SK-N-SH treated with all-trans-retinoic acid at 6 μM for 48 hours (cell line): ENCODE data around the gene PIAS1.

Experiments
- ARNTL ChIP-seq: fragments of 450-650 bp; formaldehyde crosslinking; IDR thresholded peaks from 2 replicates; pipeline ENCODE4 v1.5.0; 2020; ENCODE audit warnings: low read depth, mild to moderate bottlenecking, moderate library complexity, borderline replicate concordance
- CREB5 ChIP-seq: fragments of 250-450 bp; sonication (Bioruptor Pico); IDR thresholded peaks from 2 replicates; pipeline ENCODE4 v1.5.1; 2020; ENCODE audit warnings: low read depth, mild to moderate bottlenecking, moderate library complexity
- CSDC2 ChIP-seq: fragments of 250-450 bp; sonication (Bioruptor Pico); IDR thresholded peaks from 2 replicates; pipeline ENCODE4 v1.5.0; 2020; ENCODE audit warnings: mild to moderate bottlenecking, moderate library complexity
- ISL1 ChIP-seq: fragments of 250-450 bp; sonication (Bioruptor Pico); IDR thresholded peaks from 2 replicates; pipeline ENCODE4 v2.1.2; 2022; ENCODE audit warnings: mild to moderate bottlenecking, moderate library complexity
- PATZ1 ChIP-seq: fragments of 250-450 bp; sonication (Bioruptor Pico); IDR thresholded peaks from 2 replicates; pipeline ENCODE4 v1.8.0; 2020; ENCODE audit warnings: mild to moderate bottlenecking, moderate library complexity, borderline replicate concordance
- POU6F1 ChIP-seq: fragments of 250-450 bp; sonication (Bioruptor Pico); IDR thresholded peaks from 2 replicates; pipeline ENCODE4 v1.8.0; 2021; ENCODE audit warnings: low read depth, mild to moderate bottlenecking, moderate library complexity, borderline replicate concordance
- RARB ChIP-seq: fragments of 250-450 bp; sonication (Bioruptor Pico); IDR thresholded peaks from 2 replicates; pipeline ENCODE4 v1.8.0; 2021; ENCODE audit warnings: mild to moderate bottlenecking, moderate library complexity
- TCF4 ChIP-seq: fragments of 250-450 bp; sonication (Bioruptor Pico); IDR thresholded peaks from 2 replicates; pipeline ENCODE4 v1.8.0; 2021; ENCODE audit warnings: mild to moderate bottlenecking, moderate library complexity, borderline replicate concordance
- TSHZ2 ChIP-seq: fragments of 250-450 bp; sonication (Bioruptor Pico); IDR thresholded peaks from 2 replicates; pipeline ENCODE4 v1.5.0; 2020; ENCODE audit warnings: mild to moderate bottlenecking, moderate library complexity
- ZC3H10 ChIP-seq: fragments of 250-450 bp; sonication (Bioruptor Pico); IDR thresholded peaks from 2 replicates; pipeline ENCODE4 v1.5.1; 2021; ENCODE audit warnings: mild to moderate bottlenecking, moderate library complexity
- ZFP3 ChIP-seq: fragments of 250-450 bp; sonication (Bioruptor Pico); IDR thresholded peaks from 2 replicates; pipeline ENCODE4 v1.5.0; 2020; ENCODE audit warnings: mild to moderate bottlenecking, moderate library complexity

- TF ChIP-seq PATZ1 (no peak), ZFP3 (CRISPR knock-in tag) (no peak), POU6F1 (CRISPR knock-in tag) (no peak), ARNTL (CRISPR knock-in tag) (no peak), TSHZ2 (no peak), RARB (no peak), CREB5 (no peak), ISL1 (CRISPR knock-in tag) (no peak), ZC3H10 (no peak), TCF4 (CRISPR knock-in tag) (no peak), CSDC2 (no peak)
Observed at GRCh38 chr15:68218847-68219798, 165.0 kb downstream of the PIAS1 start.
